Suprapubic skin (tissue), 4 donors: Measurements from ENCODE around the gene RAET1G.

ENCODE experiments used
- EP300 ChIP-seq: sonication (generic); formaldehyde crosslinking; IDR thresholded peaks from one replicate; pipeline ENCODE4 v1.6.1; 2017; ENCODE audit warnings: antibody characterized with exemption
- POLR2A ChIP-seq, 2 donors: fragments of 450-650 bp; IDR thresholded peaks; one replicate each; pipeline ENCODE4 v1.6.1; 2017; ENCODE audit warnings: antibody characterized with exemption in 2 of 2, mild to moderate bottlenecking in 2 of 2, moderate library complexity in 2 of 2
- POLR2AphosphoS5 ChIP-seq, 3 donors: sonication (generic); formaldehyde crosslinking; IDR thresholded peaks; one replicate each; pipeline ENCODE4 v1.6.1; 2017; ENCODE audit warnings: antibody characterized with exemption in 3 of 3
- TF ChIP-seq, protein P1 (sequence below), 2 donors: fragments of 200-600 bp in 1 of 2; fragments of 450-650 bp in 1 of 2; sonication (generic) in 1 of 2; IDR thresholded peaks; one replicate each; pipeline ENCODE4 v1.5.1; 2016 to 2019; ENCODE audit warnings: antibody characterized with exemption in 2 of 2, mild to moderate bottlenecking in 1 of 2, moderate library complexity in 1 of 2

DNA sequence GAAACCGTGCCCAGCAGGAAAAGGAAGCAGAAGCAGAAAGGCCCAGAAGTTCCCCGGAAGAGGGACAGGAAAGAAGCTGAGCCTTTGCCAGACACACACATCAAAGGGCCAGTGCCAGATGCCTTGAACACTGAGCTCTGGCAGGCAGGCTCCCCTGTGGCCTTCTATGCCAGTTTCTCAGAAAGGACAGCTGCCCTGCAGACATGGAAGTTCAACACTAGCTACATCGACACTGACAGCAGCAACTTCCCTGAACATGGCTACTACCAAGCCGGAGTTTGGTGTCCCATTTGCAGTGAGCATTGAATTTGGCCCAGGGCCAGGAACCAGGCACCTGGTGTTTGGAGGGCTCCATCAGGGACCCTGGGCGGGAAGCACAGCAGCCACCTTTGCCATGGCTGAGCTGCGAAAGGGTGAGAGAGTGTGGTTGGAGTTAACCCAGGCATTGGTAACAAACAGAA is 17.0 kb downstream of the RAET1G start:
- TF ChIP-seq POLR2A (IDR thresholded peaks at IDR 0.05) (no peak), POLR2AphosphoS5 (IDR thresholded peaks at IDR 0.05) (no peak), EP300 (no peak)
- TF ChIP-seq, protein P1, sequence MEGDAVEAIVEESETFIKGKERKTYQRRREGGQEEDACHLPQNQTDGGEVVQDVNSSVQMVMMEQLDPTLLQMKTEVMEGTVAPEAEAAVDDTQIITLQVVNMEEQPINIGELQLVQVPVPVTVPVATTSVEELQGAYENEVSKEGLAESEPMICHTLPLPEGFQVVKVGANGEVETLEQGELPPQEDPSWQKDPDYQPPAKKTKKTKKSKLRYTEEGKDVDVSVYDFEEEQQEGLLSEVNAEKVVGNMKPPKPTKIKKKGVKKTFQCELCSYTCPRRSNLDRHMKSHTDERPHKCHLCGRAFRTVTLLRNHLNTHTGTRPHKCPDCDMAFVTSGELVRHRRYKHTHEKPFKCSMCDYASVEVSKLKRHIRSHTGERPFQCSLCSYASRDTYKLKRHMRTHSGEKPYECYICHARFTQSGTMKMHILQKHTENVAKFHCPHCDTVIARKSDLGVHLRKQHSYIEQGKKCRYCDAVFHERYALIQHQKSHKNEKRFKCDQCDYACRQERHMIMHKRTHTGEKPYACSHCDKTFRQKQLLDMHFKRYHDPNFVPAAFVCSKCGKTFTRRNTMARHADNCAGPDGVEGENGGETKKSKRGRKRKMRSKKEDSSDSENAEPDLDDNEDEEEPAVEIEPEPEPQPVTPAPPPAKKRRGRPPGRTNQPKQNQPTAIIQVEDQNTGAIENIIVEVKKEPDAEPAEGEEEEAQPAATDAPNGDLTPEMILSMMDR (IDR thresholded peaks at IDR 0.05) = no peak
